Cardiac fibroblast (primary cell): ENCODE results near the gene CHMP1B.

Experiments used
- DNase-seq, 2 donors: peaks; one replicate each; pipeline versions ENCODE4 v3.0.0 to v3.0.0-alpha.2; 2010; ENCODE audit warnings: low read depth in 2 of 2
- H3K4me3 ChIP-seq, 2 donors: replicated peaks in 1 of 2; 1 replicate in 1 of 2; 2 replicates in 1 of 2; pipeline ENCODE4 v1.5.1; 2011; ENCODE audit warnings: low read depth in 2 of 2, low read length in 2 of 2, mild to moderate bottlenecking in 2 of 2, moderate library complexity in 1 of 2
- CTCF ChIP-seq: IDR thresholded peaks from one replicate; pipeline ENCODE4 v1.5.1; 2011; ENCODE audit warnings: low read depth, mild to moderate bottlenecking, low read length, inconsistent platforms

CHMP1B gene

GRCh38 chr18:11821208-11821607 is 30.0 kb upstream of the CHMP1B start:
- TF ChIP-seq CTCF: no peak
- H3K4me3 ChIP-seq: no peak overlapping the region
- no peak for DNase-seq

GRCh38 chr18:11821643-11822237 is 29.5 kb upstream of the CHMP1B start:
- no peak for DNase-seq
- H3K4me3 ChIP-seq: no peak overlapping the region
- no peak for TF ChIP-seq CTCF

- no peak for DNase-seq
- TF ChIP-seq CTCF: no peak
- no peak overlapping the region for H3K4me3 ChIP-seq
Observed at GRCh38 chr18:11823545-11823944, 27.7 kb upstream of the CHMP1B start.

- H3K4me3 ChIP-seq: no peak overlapping the region
- TF ChIP-seq CTCF: no peak
- DNase-seq: no peak
Observed at GRCh38 chr18:11826836-11827235, 24.4 kb upstream of the CHMP1B start.

- no peak overlapping the region for H3K4me3 ChIP-seq
- DNase-seq: no peak
- TF ChIP-seq CTCF: no peak
Observed at GRCh38 chr18:11828786-11829432, 22.3 kb upstream of the CHMP1B start.

GRCh38 chr18:11830585-11830984 is 20.6 kb upstream of the CHMP1B start:
- no peak overlapping the region for H3K4me3 ChIP-seq
- no peak for TF ChIP-seq CTCF
- DNase-seq: no peak

- no peak for TF ChIP-seq CTCF
- H3K4me3 ChIP-seq: no peak overlapping the region
- DNase-seq: no peak
Observed at GRCh38 chr18:11831921-11832320, 19.3 kb upstream of the CHMP1B start.
